ENCODE data around the gene FAM210B. TPM values are rescaled to one million over a fixed set of nuclear protein-coding genes. Genes with fewer than 3 reads are reported as not detected.
"Not testable (repeated sequence)": the region's sequence is repeated elsewhere in the genome, so short reads cannot be mapped to it uniquely, and the experiment has no call there.

FAM210B gene
- total RNA-seq, 6 experiments from 2014 or later, result 34.5 to 58.6 (median 41.0) TPM

GRCh38 chr20:56386219-56386618 is 27.4 kb downstream of the FAM210B start:
- Mint-ChIP-seq H3K27ac (no peak overlapping the region; the same call in 1 of the 2 replicates), H3K4me1 (ENCODE audit: low read depth) (peaks cover 63% of the 10 kb centered on the region), H3K4me3 (no peak overlapping the region), H3K9me3 (no peaks in the 10 kb centered on the region), H3K27me3 (ENCODE audit: insufficient read depth) (no peaks in the 10 kb centered on the region; the same call in 1 of the 2 replicates), H3K36me3 (ENCODE audit: low read depth) (peaks cover 37% of the 10 kb centered on the region)
- no peak for TF ChIP-seq CTCF (IDR thresholded peaks at IDR 0.05)
- no peak for DNase-seq

- no peak overlapping the region; the same call in 1 of the 2 replicates for H3K27ac Mint-ChIP-seq
- H3K9me3 Mint-ChIP-seq, result no peaks in the 10 kb centered on the region
- peaks cover 38% of the 10 kb centered on the region for H3K36me3 Mint-ChIP-seq (ENCODE audit: low read depth)
- peaks cover 58% of the 10 kb centered on the region for H3K4me1 Mint-ChIP-seq (ENCODE audit: low read depth)
- H3K27me3 Mint-ChIP-seq (ENCODE audit: insufficient read depth), result no peaks in the 10 kb centered on the region; the same call in 1 of the 2 replicates
- DNase-seq, result no peak
- TF ChIP-seq CTCF (IDR thresholded peaks at IDR 0.05), result no peak
- H3K4me3 Mint-ChIP-seq, result no peak overlapping the region
Observed at GRCh38 chr20:56388882-56389281, 30.1 kb downstream of the FAM210B start.

- no peaks in the 10 kb centered on the region for H3K9me3 Mint-ChIP-seq
- DNase-seq, result no peak
- peak overlapping the region; percentile 41 for H3K27ac Mint-ChIP-seq
- no peaks in the 10 kb centered on the region; the same call in 1 of the 2 replicates for H3K27me3 Mint-ChIP-seq (ENCODE audit: insufficient read depth)
- H3K4me1 Mint-ChIP-seq (ENCODE audit: low read depth), result peaks cover 53% of the 10 kb centered on the region
- H3K36me3 Mint-ChIP-seq (ENCODE audit: low read depth), result peaks cover 38% of the 10 kb centered on the region
- TF ChIP-seq CTCF (IDR thresholded peaks at IDR 0.05), result no peak
- no peak overlapping the region; the same call in 1 of the 2 replicates for H3K4me3 Mint-ChIP-seq
Observed at GRCh38 chr20:56389807-56390206, 31.0 kb downstream of the FAM210B start.

- DNase-seq; H3K27me3 Mint-ChIP-seq (ENCODE audit: insufficient read depth); H3K9me3 Mint-ChIP-seq; H3K4me3 Mint-ChIP-seq: not testable (repeated sequence)
- Mint-ChIP-seq H3K36me3 (ENCODE audit: low read depth) (peaks cover 40% of the 10 kb centered on the region), H3K27ac (0 out of 2 replicates have a peak overlapping the region, but pooled peaks have one; percentile 41), H3K4me1 (ENCODE audit: low read depth) (peaks cover 49% of the 10 kb centered on the region)
Observed at GRCh38 chr20:56390396-56390795, 31.6 kb downstream of the FAM210B start.

GRCh38 chr20:56391037-56391436 is 32.3 kb downstream of the FAM210B start:
- Mint-ChIP-seq H3K27me3 (ENCODE audit: insufficient read depth) (no peaks in the 10 kb centered on the region; the same call in 1 of the 2 replicates), H3K4me1 (ENCODE audit: low read depth) (peaks cover 44% of the 10 kb centered on the region), H3K9me3 (no peaks in the 10 kb centered on the region), H3K36me3 (ENCODE audit: low read depth) (peaks cover 43% of the 10 kb centered on the region), H3K27ac (no peak overlapping the region), H3K4me3 (no peak overlapping the region)
- DNase-seq, result no peak
- no peak for TF ChIP-seq CTCF (IDR thresholded peaks at IDR 0.05)

- Mint-ChIP-seq H3K4me1 (ENCODE audit: low read depth) (peaks cover 38% of the 10 kb centered on the region), H3K4me3 (no peak overlapping the region), H3K36me3 (ENCODE audit: low read depth) (peaks cover 39% of the 10 kb centered on the region), H3K27me3 (ENCODE audit: insufficient read depth) (no peaks in the 10 kb centered on the region; the same call in 1 of the 2 replicates), H3K9me3 (no peaks in the 10 kb centered on the region), H3K27ac (no peak overlapping the region)
- DNase-seq, result no peak
- no peak for TF ChIP-seq CTCF (IDR thresholded peaks at IDR 0.05)
Observed at GRCh38 chr20:56391596-56392131, 32.9 kb downstream of the FAM210B start.
